ACC112 (cell line): ENCODE results near the gene ZSCAN21.
"Not testable (repeated sequence)": the region's sequence is repeated elsewhere in the genome, so short reads cannot be mapped to it uniquely, and the experiment has no call there.

Experiments
- H2AFZ ChIP-seq: fragments of 200-600 bp; sonication (generic); one replicate; pipeline ENCODE4 v1.6.0; 2017; ENCODE audit warnings: antibody characterized with exemption, low read length; ENCODE audit not compliant: unreplicated experiment
- H3K27ac ChIP-seq: fragments of 200-600 bp; sonication (generic); 2 replicates; pipeline ENCODE4 v1.5.1; 2014; ENCODE audit warnings: low read depth, mild to moderate bottlenecking, antibody characterized with exemption, low read length, moderate library complexity
- H3K27me3 ChIP-seq: fragments of 200-600 bp; sonication (generic); 2 replicates; pipeline ENCODE4 v1.6.1; 2014; ENCODE audit warnings: mild to moderate bottlenecking, antibody characterized with exemption, low read length, moderate library complexity, mixed read lengths; ENCODE audit not compliant: insufficient read depth
- H3K36me3 ChIP-seq: fragments of 200-600 bp; sonication (generic); 2 replicates; pipeline ENCODE4 v1.6.1; 2016; ENCODE audit warnings: mild to moderate bottlenecking, antibody characterized with exemption, low read length, moderate library complexity, mixed read lengths; ENCODE audit not compliant: insufficient read depth
- H3K4me1 ChIP-seq: fragments of 200-600 bp; sonication (generic); one replicate; pipeline ENCODE4 v1.6.1; 2016; ENCODE audit warnings: low read length, mixed read lengths; ENCODE audit not compliant: insufficient read depth, unreplicated experiment, control insufficient read depth
- H3K4me3 ChIP-seq: fragments of 200-600 bp; sonication (generic); 2 replicates; pipeline ENCODE4 v1.5.1; 2014; ENCODE audit warnings: mild to moderate bottlenecking, low read depth, low read length
- H3K79me2 ChIP-seq: fragments of 200-600 bp; sonication (generic); one replicate; pipeline ENCODE4 v1.6.0; 2016; ENCODE audit warnings: low read length; ENCODE audit not compliant: control insufficient read depth, unreplicated experiment, insufficient read depth

Gene ZSCAN21

GRCh38 chr7:100049441-100050291 is at the start of gene ZSCAN21:
TSS of gene ZSCAN21 (plus strand) at chr7:100049774. CDS start at chr7:100057007, 7,233 bp downstream.
- Histone ChIP-seq H3K4me1 (peaks cover 6% of the 10 kb centered on the region), H3K27ac (peak within 1 kb of the TSS; percentile 91)

GRCh38 chr7:100000239-100000638 is 49.3 kb upstream of the ZSCAN21 start:
- no peaks in the 10 kb centered on the region for H3K36me3 ChIP-seq
- no peaks in the 10 kb centered on the region for H3K27me3 ChIP-seq
- no peak overlapping the region for H2AFZ ChIP-seq
- no peaks in the 10 kb centered on the region for H3K79me2 ChIP-seq
- no peak overlapping the region for H3K27ac ChIP-seq
- peaks cover 3% of the 10 kb centered on the region for H3K4me1 ChIP-seq
- no peak overlapping the region for H3K4me3 ChIP-seq

More at GRCh38 chr7:100049441-100050291, at the start of gene ZSCAN21:
- Histone ChIP-seq H3K79me2 (peaks cover 13% of the 10 kb centered on the region), H2AFZ (peak within 1 kb of the TSS; percentile 96), H3K4me3 (peak within 1 kb of the TSS; percentile 95), H3K27me3 (no peaks in the 10 kb centered on the region), H3K36me3 (no peaks in the 10 kb centered on the region)

GRCh38 chr7:100003711-100004661 is 45.6 kb upstream of the ZSCAN21 start:
- H3K36me3 ChIP-seq: no peaks in the 10 kb centered on the region
- H2AFZ ChIP-seq: no peak overlapping the region
- H3K27me3 ChIP-seq: no peaks in the 10 kb centered on the region
- no peaks in the 10 kb centered on the region for H3K79me2 ChIP-seq
- H3K27ac ChIP-seq: no peak overlapping the region
- H3K4me1 ChIP-seq: no peaks in the 10 kb centered on the region
- H3K4me3 ChIP-seq: no peak overlapping the region

- Histone ChIP-seq H3K4me1 (no peaks in the 10 kb centered on the region), H3K79me2 (no peaks in the 10 kb centered on the region), H2AFZ (no peak overlapping the region), H3K27me3 (peaks cover 6% of the 10 kb centered on the region; the same call in 1 of the 2 replicates), H3K36me3 (no peaks in the 10 kb centered on the region), H3K27ac (no peak overlapping the region), H3K4me3 (no peak overlapping the region)
These were observed 41.7 kb upstream of the ZSCAN21 start for GRCh38 chr7:100007887-100008286.

DNA sequence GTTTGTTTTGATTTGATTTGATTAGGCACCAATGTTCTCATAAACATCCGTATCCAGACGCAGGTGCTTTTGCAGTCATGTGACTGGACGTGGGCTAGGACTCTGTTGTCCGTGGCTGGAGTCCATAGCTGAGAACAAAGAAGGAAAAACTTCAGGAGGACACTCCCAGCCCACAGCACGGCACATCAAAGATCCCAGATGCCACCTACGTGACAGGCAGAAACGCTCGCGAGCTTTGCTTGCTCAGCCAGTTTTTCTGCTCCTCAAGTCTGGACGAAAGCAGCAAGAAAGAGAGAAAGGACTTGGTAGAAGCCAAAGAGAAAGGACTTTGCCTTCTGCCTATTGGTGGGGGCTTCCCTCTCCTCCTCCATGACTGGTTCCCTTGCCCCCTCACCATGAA is 41.0 kb upstream of the ZSCAN21 start:
- no peak overlapping the region for H3K27ac ChIP-seq
- peaks cover 6% of the 10 kb centered on the region; the same call in 1 of the 2 replicates for H3K27me3 ChIP-seq
- no peaks in the 10 kb centered on the region for H3K4me1 ChIP-seq
- no peak overlapping the region for H2AFZ ChIP-seq
- no peaks in the 10 kb centered on the region for H3K79me2 ChIP-seq
- H3K4me3 ChIP-seq: no peak overlapping the region
- H3K36me3 ChIP-seq: no peaks in the 10 kb centered on the region

- not testable (repeated sequence) for H3K4me3 ChIP-seq, H3K36me3 ChIP-seq, H2AFZ ChIP-seq, H3K79me2 ChIP-seq, H3K27ac ChIP-seq, H3K27me3 ChIP-seq, H3K4me1 ChIP-seq
These were observed 39.6 kb upstream of the ZSCAN21 start for GRCh38 chr7:100009952-100010351.

- H3K27me3 ChIP-seq: peaks cover 6% of the 10 kb centered on the region; the same call in 1 of the 2 replicates
- H3K4me1 ChIP-seq: peaks cover 3% of the 10 kb centered on the region
- no peak overlapping the region for H3K27ac ChIP-seq
- peaks cover 5% of the 10 kb centered on the region for H3K79me2 ChIP-seq
- H3K4me3 ChIP-seq: no peak overlapping the region
- no peak overlapping the region for H2AFZ ChIP-seq
- H3K36me3 ChIP-seq: no peaks in the 10 kb centered on the region
These were observed 38.7 kb upstream of the ZSCAN21 start for GRCh38 chr7:100010901-100011300.

GRCh38 chr7:100011516-100011915 is 38.1 kb upstream of the ZSCAN21 start:
- no peak overlapping the region for H3K27ac ChIP-seq
- no peaks in the 10 kb centered on the region for H3K36me3 ChIP-seq
- no peak overlapping the region for H3K4me3 ChIP-seq
- H3K4me1 ChIP-seq: peaks cover 4% of the 10 kb centered on the region
- H3K79me2 ChIP-seq: peaks cover 11% of the 10 kb centered on the region
- H3K27me3 ChIP-seq: peaks cover 6% of the 10 kb centered on the region; the same call in 1 of the 2 replicates
- H2AFZ ChIP-seq: no peak overlapping the region

- H3K27ac ChIP-seq, H2AFZ ChIP-seq, H3K4me3 ChIP-seq, H3K36me3 ChIP-seq, H3K27me3 ChIP-seq: not testable (repeated sequence)
- H3K79me2 ChIP-seq: peaks cover 23% of the 10 kb centered on the region
- peaks cover 12% of the 10 kb centered on the region for H3K4me1 ChIP-seq
These were observed 36.9 kb upstream of the ZSCAN21 start for GRCh38 chr7:100012385-100013327.

DNA sequence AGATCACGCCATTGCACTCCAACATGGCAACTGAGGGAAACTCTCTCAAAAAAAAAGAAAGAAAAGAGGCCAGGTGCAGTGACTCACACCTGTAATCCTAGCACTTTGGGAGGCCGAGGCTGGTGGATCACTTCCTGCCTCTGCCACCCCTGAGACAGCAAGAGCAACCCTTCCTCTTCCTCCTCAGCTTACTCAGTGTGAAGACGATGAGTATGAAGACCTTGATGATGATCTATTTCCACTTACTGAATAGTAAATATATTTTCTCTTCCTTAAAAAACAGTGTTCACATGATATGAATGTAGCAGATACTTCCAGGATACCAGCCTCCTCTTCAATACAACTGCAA is 36.3 kb upstream of the ZSCAN21 start:
- no peaks in the 10 kb centered on the region for H3K36me3 ChIP-seq
- peaks cover 12% of the 10 kb centered on the region for H3K4me1 ChIP-seq
- no peak overlapping the region for H3K4me3 ChIP-seq
- peaks cover 6% of the 10 kb centered on the region; the same call in 1 of the 2 replicates for H3K27me3 ChIP-seq
- no peak overlapping the region for H3K27ac ChIP-seq
- H2AFZ ChIP-seq: no peak overlapping the region
- H3K79me2 ChIP-seq: peaks cover 29% of the 10 kb centered on the region
